MM.1S (cell line): Measurements from ENCODE around the gene SUPV3L1.

Experiments used
- DNase-seq: peaks from one replicate; pipeline ENCODE4 v3.0.0-alpha.2; 2015
- H2AFZ ChIP-seq: fragments of 300-600 bp; sonication (generic); 2 replicates; pipeline ENCODE4 v1.6.0; 2016; ENCODE audit warnings: antibody characterized with exemption, low read length
- H3F3A ChIP-seq: fragments of 300-600 bp; sonication (generic); 2 replicates; pipeline ENCODE4 v1.6.1; 2016; ENCODE audit warnings: mild to moderate bottlenecking, antibody characterized with exemption, low read length, moderate library complexity, mixed read lengths; ENCODE audit not compliant: insufficient read depth
- H3K27ac ChIP-seq: fragments of 300-600 bp; sonication (generic); 2 replicates; pipeline ENCODE4 v1.5.1; 2016; ENCODE audit warnings: mild to moderate bottlenecking, low read length
- H3K27me3 ChIP-seq: fragments of 300-600 bp; sonication (generic); replicated peaks from 2 replicates; pipeline ENCODE4 v1.6.0; 2016; ENCODE audit warnings: low read length; ENCODE audit not compliant: insufficient read depth
- H3K36me3 ChIP-seq: fragments of 300-600 bp; sonication (generic); replicated peaks from 2 replicates; pipeline ENCODE4 v1.6.1; 2016; ENCODE audit warnings: mild to moderate bottlenecking, low read length, mixed read lengths; ENCODE audit not compliant: insufficient read depth
- H3K4me1 ChIP-seq: fragments of 300-600 bp; sonication (generic); 2 replicates; pipeline ENCODE4 v1.6.1; 2016; ENCODE audit warnings: low read length, mixed read lengths
- H3K4me2 ChIP-seq: fragments of 300-600 bp; sonication (generic); 2 replicates; pipeline ENCODE4 v1.6.0; 2016; ENCODE audit warnings: low read depth, low read length
- H3K4me3 ChIP-seq: fragments of 300-600 bp; sonication (generic); 2 replicates; pipeline ENCODE4 v1.5.1; 2016; ENCODE audit warnings: low read length, mixed read lengths
- H3K79me2 ChIP-seq: fragments of 300-600 bp; sonication (generic); 2 replicates; pipeline ENCODE4 v1.6.1; 2016; ENCODE audit warnings: mixed run types, low read length, mixed read lengths
- H3K9ac ChIP-seq: fragments of 300-600 bp; sonication (generic); 2 replicates; pipeline ENCODE4 v1.6.1; 2016; ENCODE audit warnings: low read length, mixed read lengths
- H3K9me2 ChIP-seq: fragments of 300-600 bp; sonication (generic); replicated peaks from 2 replicates; pipeline ENCODE4 v1.6.1; 2016; ENCODE audit warnings: mild to moderate bottlenecking, low read length, mixed read lengths; ENCODE audit not compliant: insufficient read depth
- H3K9me3 ChIP-seq: fragments of 300-600 bp; sonication (generic); replicated peaks from 2 replicates; pipeline ENCODE4 v1.6.1; 2016; ENCODE audit warnings: mild to moderate bottlenecking, low read length, mixed read lengths; ENCODE audit not compliant: insufficient read depth
- H4K20me1 ChIP-seq: fragments of 300-600 bp; sonication (generic); 2 replicates; pipeline ENCODE4 v1.6.1; 2016; ENCODE audit warnings: mild to moderate bottlenecking, low read length, moderate library complexity, mixed read lengths; ENCODE audit not compliant: insufficient read depth
- CTCF ChIP-seq: fragments of 300-600 bp; sonication (generic); IDR thresholded peaks from 2 replicates; pipeline ENCODE4 v1.5.1; 2016; ENCODE audit warnings: antibody characterized with exemption, low read length, mixed read lengths
- EZH2 ChIP-seq: fragments of 300-600 bp; sonication (generic); optimal IDR thresholded peaks from 2 replicates; pipeline ENCODE3; 2017; ENCODE audit warnings: low read depth, mild to moderate bottlenecking, antibody characterized with exemption, low read length, mixed read lengths
- EZH2phosphoT487 ChIP-seq: fragments of 300-600 bp; sonication (generic); IDR thresholded peaks from 2 replicates; pipeline ENCODE4 v1.6.1; 2018; ENCODE audit warnings: antibody characterized with exemption, low read length

The SUPV3L1 gene

GRCh38 chr10:69215405-69216171, 35.6 kb downstream of the SUPV3L1 start:
- Histone ChIP-seq H3K4me2 (peak overlapping the region; percentile 48), H3K79me2 (no peaks in the 10 kb centered on the region), H3K36me3 (no peaks in the 10 kb centered on the region), H3K9me2 (no peaks in the 10 kb centered on the region), H3K4me3 (peak overlapping the region; percentile 28; the same call in 1 of the 2 replicates), H3K9ac (peak overlapping the region; percentile 31; the same call in 1 of the 2 replicates), H3K27me3 (no peaks in the 10 kb centered on the region), H3K9me3 (no peaks in the 10 kb centered on the region), H2AFZ (0 out of 2 replicates have a peak overlapping the region, but pooled peaks have one; percentile 4), H4K20me1 (no peaks in the 10 kb centered on the region), H3F3A (peaks cover 9% of the 10 kb centered on the region), H3K4me1 (peaks cover 13% of the 10 kb centered on the region), H3K27ac (peak overlapping the region; percentile 71)
- TF ChIP-seq EZH2phosphoT487 (no peak), EZH2 (no peak), CTCF (no peak)
- peak; percentile 47 for DNase-seq

GRCh38 chr10:69216577-69217118, 36.6 kb downstream of the SUPV3L1 start:
- no peak overlapping the region for H2AFZ ChIP-seq
- H3K9me3 ChIP-seq, result no peaks in the 10 kb centered on the region
- TF ChIP-seq EZH2phosphoT487, result no peak
- TF ChIP-seq CTCF, result no peak
- TF ChIP-seq EZH2, result no peak
- no peaks in the 10 kb centered on the region for H3K27me3 ChIP-seq
- no peak for DNase-seq
- no peaks in the 10 kb centered on the region for H4K20me1 ChIP-seq
- no peak overlapping the region for H3K9ac ChIP-seq
- no peak overlapping the region for H3K4me3 ChIP-seq
- no peaks in the 10 kb centered on the region for H3K36me3 ChIP-seq
- no peak overlapping the region for H3K27ac ChIP-seq
- H3K79me2 ChIP-seq, result no peaks in the 10 kb centered on the region
- H3F3A ChIP-seq, result peaks cover 9% of the 10 kb centered on the region
- peaks cover 19% of the 10 kb centered on the region for H3K4me1 ChIP-seq
- no peaks in the 10 kb centered on the region for H3K9me2 ChIP-seq
- H3K4me2 ChIP-seq, result no peak overlapping the region

- Histone ChIP-seq H3K4me2 (no peak overlapping the region), H3F3A (peaks cover 10% of the 10 kb centered on the region), H4K20me1 (no peaks in the 10 kb centered on the region), H2AFZ (no peak overlapping the region), H3K9me3 (no peaks in the 10 kb centered on the region), H3K9me2 (no peaks in the 10 kb centered on the region), H3K27ac (no peak overlapping the region), H3K79me2 (no peaks in the 10 kb centered on the region), H3K4me1 (peaks cover 20% of the 10 kb centered on the region), H3K27me3 (no peaks in the 10 kb centered on the region), H3K9ac (no peak overlapping the region), H3K4me3 (no peak overlapping the region), H3K36me3 (no peaks in the 10 kb centered on the region)
- TF ChIP-seq CTCF (no peak), EZH2phosphoT487 (no peak), EZH2 (no peak)
- no peak for DNase-seq
Observed at GRCh38 chr10:69217119-69217754, 37.2 kb downstream of the SUPV3L1 start.
